Activated T-cell treated with anti-CD3 and anti-CD28 coated beads for 24 hours (primary cell): Measurements from ENCODE around the gene BICD2.
"Not testable (repeated sequence)": the region's sequence is repeated elsewhere in the genome, so short reads cannot be mapped to it uniquely, and the experiment has no call there.

Experiments
- DNase-seq: peaks from one replicate; pipeline ENCODE4 v3.0.0-alpha.2; 2020; ENCODE audit warnings: low read depth

Gene BICD2

DNA sequence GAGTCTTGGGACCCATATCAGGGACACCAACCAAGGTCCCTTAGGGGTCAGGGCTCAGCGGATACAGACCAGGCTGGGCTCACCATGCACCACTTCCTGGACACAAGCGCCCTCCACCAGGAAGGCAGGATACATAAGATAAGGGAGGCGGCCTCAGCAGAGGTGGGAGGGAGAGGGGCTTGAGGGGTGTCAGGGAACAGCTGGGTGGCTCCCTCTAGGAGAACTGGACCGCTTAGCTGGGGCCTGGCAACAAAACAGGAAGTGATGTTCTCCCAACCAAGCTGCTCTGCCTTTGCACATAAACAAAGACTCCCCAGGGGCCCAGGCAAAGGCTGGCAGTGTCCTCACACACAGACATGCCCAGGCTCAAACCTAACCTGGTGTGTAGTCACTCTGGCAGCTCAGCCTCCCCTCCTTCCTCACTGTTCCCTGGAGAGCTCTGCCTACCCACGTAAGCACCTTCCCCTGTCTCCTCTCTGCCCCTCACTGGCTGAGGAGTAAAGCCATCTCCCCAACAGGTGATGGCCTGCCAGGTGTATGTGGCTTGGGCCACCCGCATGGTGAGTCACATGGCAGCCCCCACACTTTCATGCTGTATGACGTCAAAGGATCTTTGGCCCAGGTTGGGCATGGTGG is 5.8 kb upstream of the BICD2 start:
- no peak for DNase-seq

DNA sequence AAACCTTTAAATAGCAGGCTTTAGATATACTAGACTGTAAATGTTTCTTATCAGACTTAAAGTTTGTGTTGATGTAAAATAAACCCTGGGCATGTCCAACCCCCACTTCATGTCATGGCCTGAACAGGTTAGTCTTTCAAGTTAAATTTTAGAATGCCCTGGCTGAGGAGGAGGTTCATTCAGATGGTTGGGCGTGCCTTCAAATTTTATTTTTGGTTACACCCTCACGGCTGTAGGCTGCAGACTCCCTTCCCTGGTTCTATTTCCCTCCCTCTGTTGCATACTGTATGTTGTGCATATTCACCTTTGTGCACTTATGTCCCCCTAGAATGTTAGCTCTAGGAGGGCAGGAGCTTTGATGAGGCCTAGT is 5.3 kb upstream of the BICD2 start:
- no peak for DNase-seq

DNA sequence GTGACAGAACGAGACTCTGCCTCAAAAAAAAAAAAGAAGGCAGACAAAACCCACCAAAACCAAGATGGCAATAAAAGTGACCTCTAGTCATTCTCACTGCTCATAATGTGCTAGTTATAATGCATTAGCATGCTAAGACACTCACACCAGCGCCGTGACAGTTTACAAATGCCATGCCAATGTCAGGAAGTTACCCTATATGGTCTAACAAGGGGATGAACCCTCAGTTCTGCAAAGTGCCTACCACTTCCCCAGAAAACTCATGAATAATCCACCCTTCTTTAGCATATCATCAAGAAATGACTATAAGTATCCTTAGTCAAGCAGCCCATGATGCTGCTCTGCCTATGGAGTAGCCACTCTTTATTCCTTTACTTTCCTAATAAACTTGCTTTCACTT is 4.7 kb upstream of the BICD2 start:
- no peak for DNase-seq

DNA sequence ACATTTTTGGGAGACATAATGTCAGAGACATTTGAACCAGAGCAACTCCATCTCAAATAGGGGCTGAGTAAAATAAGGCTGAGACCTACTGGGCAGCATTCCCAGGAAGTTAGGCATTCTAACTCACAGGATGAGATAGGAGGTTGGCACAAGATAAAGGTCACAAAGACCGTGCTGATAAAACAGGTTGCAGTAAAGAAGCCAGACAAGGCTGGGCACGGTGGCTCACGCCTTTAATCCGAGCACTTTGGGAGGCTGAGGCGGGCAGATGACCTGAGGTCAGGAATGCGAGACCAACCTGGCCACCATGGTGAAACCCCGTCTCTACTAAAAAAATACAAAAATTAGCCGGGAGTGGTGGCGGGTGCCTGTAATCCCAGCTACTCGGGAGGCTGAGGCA is 4.2 kb upstream of the BICD2 start:
- DNase-seq = not testable (repeated sequence)

DNA sequence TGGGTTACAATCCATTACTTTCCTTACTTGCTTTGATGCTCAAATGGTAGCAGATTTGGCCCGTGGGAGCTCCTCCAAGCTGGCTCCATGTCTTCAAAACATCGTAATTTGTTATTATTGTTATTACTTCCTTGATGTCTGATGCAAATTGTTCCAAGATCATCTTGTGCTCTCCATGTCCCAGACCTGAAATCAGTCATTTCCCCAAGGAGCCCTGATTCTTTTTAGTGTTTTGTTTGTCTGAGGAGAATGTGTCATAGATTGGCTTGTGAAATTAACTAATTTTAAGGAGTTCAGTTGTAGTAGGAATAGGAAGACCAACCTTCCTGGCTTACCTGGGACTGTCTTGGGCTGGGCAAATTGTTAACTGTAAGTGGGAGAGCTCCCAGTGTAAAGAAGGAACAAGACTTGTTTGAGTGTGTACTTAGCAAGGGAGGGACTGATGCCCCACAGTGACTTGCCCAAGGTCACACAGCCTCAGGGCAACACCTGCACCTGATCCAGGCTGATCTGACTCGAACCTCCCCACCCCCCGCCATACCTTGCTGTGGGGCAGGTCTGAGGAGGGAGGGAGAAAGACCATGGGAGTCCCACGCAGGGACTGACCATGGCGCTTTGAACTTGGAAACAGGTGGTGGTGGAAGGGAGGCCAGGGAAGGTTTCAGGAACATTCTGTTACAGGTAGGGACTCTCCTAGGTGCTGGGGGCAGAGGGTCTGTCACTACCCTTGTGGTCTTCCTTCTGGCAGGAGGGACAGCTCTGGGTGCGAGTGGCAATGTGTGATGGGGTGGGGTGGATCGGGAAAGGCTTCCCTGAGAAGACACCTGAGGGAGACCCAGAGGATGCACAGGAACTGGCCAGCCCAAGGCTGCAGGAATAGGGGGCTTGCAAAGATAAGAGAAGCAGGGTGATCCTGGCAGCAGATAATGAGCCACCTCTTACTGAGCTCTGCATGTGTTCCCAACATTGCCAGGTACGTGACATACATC is 2.7 kb upstream of the BICD2 start:
- DNase-seq = no peak

DNA sequence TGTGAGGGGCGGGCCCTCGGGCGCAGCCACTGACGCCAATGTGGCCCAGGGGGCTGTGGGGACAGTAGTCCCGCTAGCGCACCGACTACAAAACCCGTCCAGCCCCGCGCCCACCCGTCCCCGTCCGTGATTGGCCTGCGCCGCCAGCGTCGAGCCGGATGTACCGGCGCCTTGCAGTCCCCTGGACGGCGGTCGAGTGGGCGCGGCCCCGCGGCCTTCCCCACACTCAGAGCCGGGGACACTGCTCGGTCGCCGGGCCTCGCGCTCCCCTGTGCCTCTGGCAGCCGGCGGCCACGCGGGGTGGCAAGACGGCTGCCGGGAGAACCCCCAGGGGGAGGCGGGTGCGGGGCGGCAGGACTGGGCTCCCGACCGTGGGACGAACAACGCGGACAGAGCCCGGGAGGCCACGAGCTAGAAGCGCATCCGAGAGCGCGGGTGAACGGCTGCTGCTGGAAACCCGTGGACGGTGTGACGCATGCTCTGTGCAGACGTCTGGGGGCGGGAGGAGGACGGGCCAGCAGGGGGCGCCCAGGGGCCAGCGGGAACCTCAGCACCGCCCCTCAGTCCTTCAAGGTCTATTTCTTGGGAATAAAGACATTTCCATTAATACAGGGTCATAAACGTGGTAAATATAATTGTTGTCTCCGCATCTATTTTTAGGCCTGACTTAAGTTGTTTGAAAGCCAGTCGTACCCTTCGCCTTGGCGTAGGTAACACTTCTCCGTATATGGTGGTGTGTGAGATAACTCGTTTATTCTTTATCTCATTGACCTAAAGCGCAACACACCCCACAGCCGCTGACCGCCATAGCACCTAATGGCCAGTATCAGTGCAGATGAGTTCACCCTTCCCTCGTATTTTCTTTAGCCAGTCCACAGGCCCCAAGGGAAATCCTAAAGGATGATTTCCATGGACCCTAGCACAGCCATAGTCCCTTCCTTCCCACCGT is 629 bp upstream of the BICD2 start:
- peak; percentile 97 for DNase-seq

DNA sequence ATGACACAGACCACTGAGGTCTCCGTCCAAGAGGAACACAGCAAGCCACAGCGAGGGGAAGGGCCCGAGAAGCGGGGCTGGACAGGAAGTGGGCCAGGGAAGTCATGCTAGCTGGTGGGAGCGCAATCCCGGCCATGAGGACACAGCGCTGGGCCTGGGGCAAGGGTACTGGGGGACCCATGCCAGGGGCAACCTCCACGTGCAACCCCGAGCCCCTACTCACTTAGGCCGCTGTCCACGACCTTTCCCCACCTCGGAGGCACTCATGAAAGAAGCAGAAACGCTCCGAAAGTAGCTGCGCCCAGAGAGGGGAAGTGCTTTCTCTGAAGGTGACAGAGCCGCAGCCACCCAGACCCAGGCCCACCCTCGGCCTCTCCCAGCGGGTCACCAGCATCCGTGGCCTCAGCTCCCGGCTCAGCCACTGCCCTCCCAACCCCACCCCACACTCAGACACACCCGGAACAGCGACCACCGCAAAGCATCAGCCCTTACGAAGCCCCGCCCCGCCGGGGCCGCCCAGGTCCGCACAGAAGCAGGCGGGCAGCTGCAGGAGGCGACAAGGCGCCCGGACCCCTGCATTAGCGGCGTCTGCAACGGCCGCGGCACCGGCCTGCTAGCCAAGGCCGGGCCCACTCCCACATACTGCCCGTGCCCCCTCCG is 782 bp downstream of the BICD2 start:
- no peak for DNase-seq

DNA sequence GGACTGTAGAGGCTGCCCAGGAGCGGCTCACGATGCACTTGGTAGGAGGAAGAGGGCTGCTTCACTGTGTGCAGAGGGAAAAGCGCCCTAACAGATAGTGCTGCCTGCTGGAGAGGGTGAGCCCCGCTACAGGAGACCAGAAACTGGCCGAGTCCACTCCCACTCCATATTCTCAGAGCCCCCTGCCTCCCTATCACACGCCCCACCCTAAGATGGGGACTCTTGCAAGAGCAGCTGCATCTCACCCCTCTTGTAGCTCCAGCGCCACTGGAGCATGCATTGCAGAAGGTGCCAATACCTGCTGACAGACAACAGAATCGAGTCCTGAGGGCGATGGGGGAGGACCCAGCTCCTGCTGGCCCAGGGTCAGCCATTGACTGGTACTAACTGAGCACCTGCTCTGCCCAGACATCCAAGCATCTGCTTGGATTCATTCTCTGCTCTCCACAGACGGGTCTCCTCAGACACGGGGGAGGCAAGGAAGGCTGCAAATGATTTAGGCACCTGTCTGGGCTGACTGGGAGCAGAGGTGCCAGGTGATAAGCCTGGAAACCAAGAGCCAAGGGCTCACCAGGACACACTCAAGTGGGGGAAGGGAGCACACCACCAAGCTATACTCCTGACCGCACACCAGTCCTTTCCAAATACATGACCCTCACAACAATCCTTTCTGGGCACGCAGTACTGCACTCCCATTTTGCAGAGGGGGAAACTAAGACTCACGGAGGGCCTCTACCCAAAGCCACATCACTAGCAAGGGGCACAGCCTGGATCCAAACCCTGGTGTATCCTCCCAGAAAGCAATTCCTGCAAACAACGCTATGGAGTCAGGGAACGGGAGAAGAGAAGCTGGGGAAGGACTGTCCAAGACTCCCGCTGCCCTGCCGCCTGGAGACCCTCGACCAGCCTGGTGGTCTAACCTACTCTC is 1.6 kb downstream of the BICD2 start:
- no peak for DNase-seq

DNA sequence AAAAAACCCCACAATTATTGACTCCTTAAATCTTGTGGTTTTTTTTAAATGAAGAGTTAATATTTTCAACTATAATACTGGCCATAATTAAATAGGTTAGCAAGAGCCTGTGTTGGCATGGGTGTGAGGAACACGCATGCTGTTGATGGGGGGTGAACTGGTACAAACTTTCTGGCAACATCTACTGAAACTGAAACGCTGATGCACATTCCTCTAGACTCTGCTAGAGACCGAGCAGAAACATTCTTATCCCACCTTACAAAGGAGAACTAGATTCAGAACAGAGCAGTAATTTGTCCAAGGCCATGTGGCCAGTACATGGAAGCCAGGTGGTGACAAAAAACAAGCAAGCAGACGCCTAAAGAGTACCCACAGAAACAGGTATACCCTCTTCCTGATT is 2.4 kb downstream of the BICD2 start:
- DNase-seq = no peak

DNA sequence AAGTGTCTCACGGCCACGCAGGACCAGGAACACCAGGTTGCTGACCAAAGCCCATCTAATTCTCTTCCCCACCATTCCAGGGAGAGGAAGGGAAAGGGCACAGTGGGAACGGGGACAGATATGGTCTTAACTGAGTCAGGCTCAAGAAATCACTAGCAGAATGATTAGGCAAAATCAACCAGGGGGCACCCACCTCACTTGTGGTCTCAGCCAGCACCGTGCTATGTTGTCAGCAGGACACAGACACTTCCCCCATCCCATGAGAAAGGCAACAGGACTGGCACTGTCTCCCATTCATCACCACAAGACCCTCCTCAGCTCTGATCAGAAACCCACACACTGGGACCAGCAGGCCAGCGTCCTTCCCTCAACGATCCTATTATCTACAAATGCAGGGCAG is 2.9 kb downstream of the BICD2 start:
- DNase-seq = no peak

DNA sequence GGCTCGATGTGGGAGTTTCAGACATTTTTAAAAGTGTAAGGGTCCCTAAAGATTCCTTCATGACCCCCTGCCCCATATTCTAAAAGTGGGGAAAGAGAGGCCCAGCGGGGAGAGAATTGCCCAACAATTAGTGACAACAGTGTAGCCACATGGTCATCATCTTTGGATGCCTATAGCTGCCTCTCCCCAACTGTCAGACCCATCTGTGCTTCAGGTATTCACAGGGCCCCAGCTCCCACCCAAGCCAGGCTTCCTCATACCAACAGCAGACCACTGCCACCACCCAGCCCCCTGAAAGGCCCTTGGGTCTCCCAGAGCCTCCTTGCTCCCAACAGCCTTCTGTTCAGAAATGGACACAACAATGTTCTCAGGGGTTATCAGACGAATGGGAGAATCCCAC is 4.1 kb downstream of the BICD2 start:
- no peak for DNase-seq

DNA sequence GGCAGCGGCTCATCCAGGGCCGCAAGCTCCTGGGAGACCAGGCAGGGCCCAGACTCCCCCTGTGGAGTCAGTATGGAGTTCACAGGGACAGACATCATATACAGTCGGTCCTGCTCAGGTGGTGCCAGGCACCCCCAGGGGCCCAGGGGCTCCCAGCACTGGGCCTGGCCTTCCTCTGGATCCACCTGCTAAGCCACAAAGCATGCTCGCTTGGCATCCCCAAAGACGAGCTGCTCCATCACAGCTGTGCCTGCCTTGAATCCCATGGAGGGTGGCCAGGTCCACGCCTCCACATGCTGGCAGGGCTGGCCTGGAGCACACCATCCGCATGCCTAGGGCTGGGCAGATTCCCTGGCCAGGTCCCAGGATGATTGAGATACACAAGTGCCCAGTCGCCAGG is 4.6 kb downstream of the BICD2 start:
- no peak for DNase-seq

DNA sequence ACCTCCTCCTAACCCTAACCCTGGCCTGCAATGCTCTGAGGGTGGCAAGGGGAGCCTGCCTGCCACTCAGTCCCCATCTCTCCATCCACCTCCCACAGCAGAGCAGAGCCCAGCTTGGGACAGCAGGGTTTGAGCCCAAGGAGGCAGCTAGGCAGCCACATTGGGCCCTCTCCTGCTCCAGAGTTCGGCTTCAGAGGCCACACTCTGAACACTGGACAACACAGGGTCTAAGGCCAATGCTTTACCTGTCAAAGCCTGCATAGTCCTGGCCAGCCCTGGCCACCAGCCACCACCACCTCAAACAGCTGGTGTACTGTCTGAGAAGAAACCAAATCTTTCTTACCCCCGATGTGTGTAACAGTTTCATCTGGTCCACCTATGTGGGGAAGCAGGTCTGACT is 5.2 kb downstream of the BICD2 start:
- DNase-seq = no peak

DNA sequence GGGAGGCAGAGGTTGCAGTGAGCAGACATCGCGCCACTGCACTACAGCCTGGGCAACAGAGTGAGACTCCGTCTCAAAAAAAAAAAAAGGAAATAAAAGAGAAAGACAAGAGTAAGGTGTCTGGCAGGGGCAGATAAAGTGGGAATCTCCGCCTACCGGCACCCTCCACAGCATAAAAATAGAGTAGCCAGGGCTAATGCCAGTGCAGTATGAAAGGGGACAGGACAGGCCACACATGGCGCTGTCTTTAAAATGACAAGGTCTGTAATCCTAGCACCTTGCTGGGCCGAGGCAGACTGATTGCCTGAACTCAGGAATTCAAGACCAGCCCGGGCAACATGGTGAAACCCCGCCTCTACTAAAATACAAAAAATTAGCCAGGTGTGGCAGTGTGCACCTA is 7.8 kb downstream of the BICD2 start:
- no peak for DNase-seq

DNA sequence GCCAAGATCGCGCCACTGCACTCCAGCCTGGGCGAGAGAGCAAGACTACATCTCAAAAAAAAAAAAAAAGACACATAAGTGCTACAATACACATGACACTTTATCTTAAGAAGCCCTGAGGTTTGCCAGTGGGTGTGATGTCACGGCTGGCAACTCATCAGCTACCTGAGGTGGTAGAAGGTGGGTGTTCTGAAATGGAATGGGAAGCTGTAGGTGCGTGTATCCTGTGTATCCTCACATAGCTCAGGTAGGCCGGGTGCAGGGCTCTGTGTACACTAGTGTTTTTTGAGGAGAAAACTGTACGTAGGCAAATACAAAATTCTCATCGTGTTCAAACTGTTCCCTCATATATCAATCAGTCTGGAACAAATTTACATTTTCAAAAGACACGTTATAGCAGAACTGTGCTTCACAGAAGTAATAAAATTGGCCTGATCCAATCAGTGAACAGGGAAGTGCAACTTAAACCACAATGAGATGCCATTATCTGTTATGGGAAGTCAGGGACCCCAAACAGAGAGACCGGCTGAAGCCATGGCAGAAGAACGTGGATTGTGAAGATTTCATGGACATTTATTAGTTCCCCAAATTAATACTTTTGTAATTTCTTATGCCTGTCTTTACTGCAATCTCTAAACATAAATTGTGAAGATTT is 10.4 kb downstream of the BICD2 start:
- DNase-seq = no peak

DNA sequence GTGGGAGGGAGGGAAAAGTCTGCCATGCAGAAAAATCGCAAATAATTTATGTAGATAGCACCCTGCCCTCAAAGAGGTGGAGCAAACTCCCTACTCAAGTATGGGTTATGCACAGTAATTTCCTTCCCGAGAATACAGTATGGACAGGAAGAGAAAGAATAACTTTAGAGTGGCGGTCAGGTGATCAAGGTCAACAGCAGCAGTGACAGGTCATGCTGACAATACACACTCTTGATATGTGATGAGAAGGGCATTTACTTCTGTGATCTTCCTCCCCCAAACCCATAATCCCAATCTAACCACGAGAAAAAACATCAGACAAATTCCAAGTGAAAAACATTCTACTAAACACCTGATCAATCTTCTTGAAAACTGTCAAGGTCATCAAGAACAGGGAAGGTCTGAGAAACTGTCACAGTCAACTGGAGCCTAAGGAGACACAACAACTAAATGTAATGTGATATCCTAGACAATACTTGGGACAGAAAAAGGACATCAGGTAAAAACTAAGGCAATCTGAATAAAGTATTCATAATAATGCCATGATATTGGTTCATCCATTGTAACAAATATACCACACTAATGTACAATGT is 11.7 kb downstream of the BICD2 start:
- DNase-seq = no peak

DNA sequence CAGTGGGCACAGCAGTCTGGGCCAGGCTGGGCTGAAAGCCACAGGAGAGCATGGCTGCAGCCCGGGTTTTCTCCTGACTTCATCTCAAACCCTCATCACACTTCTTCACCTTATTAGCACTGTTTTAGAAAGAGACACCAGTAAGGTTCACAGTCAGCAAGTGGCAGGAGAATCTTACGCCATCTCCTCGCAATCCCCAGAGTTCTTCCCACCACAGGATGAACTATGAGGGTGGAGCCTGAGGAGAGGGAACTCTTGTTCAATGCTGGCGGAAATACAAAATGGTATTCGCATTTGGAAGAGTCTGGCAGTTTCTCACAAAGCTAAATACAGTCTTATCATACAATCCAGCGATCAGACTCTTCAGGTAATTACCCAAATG is 14.7 kb downstream of the BICD2 start:
- DNase-seq = no peak

DNA sequence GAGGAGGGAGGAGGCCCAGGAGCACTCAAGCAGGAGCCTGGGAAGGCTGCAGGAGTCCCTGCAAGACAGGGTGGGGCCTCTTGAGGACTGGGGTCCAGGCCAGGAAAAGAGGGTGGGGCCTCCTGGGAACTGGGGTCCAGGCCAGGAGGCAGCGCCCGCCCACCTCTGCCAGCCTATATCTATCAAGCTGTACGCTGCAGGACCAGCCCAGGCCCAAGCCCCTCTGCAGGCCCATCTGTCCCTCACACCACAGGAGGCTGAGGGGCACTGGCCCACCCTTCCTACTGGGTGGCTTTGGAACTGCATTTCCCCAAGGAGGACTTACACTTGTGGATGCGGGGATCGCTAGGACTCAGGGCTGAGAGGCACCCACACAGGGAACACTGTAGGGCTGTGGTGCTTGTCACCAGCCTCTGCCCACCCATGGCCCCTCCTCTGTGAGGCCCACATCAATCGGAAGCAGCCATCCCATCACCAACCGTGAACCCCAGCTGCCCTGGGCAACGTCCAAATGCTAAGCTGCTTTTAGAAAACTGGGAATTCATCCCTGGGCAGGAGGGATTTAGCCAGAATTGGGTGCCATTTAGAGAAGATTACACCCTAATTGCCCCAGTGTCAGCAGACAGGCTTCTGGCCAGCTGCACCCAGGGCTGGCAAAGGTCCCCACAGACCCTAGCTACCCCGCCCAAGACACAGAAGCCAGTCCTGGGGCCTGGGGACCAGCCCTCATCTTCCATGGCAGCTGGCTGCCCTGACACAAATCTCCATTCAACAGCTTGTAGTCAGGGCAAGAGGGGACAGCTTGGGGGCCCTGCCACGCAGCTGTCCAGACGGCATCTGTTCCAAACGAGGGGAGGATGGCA is 15.3 kb downstream of the BICD2 start:
- no peak for DNase-seq

DNA sequence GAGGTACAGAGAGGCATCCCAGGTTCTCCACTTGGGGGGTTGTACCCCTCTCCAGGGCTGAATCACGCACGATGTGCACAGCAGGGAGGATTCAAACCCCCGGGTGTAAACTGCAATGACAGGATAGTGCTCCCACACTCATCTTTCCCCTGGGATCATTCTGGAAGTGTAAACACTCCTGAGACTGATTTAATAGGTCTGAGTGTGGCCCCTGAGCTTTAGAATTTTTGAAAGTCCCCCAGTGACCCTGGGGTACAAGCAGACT is 16.5 kb downstream of the BICD2 start:
- no peak for DNase-seq
